Fibroblast of villous mesenchyme (primary cell): ENCODE measurements around the gene PEPD. TPM values are rescaled to one million over a fixed set of nuclear protein-coding genes. Genes with fewer than 3 reads are reported as not detected.

Experiments used
- DNase-seq: peaks from one replicate; pipeline ENCODE4 v3.0.0-alpha.2; 2010; ENCODE audit warnings: low read depth
- H3K4me3 ChIP-seq: 2 replicates; pipeline ENCODE4 v1.5.1; 2011; ENCODE audit warnings: low read depth, mild to moderate bottlenecking, low read length
- total RNA-seq: library from RNA; depleted of rRNA; stranded (reverse); fragments of >200 nt; gene quantifications from 2 replicates; pipeline ENCODE4 v1.2.3, GENCODE V29; 2012
- TF ChIP-seq, protein P1 (sequence below): IDR thresholded peaks from 2 replicates; pipeline ENCODE4 v1.5.1; 2012; ENCODE audit warnings: low read depth, mild to moderate bottlenecking, low read length; ENCODE audit not compliant: insufficient read depth

Gene PEPD
- total RNA-seq, 1 donor = 66.1 TPM

DNA sequence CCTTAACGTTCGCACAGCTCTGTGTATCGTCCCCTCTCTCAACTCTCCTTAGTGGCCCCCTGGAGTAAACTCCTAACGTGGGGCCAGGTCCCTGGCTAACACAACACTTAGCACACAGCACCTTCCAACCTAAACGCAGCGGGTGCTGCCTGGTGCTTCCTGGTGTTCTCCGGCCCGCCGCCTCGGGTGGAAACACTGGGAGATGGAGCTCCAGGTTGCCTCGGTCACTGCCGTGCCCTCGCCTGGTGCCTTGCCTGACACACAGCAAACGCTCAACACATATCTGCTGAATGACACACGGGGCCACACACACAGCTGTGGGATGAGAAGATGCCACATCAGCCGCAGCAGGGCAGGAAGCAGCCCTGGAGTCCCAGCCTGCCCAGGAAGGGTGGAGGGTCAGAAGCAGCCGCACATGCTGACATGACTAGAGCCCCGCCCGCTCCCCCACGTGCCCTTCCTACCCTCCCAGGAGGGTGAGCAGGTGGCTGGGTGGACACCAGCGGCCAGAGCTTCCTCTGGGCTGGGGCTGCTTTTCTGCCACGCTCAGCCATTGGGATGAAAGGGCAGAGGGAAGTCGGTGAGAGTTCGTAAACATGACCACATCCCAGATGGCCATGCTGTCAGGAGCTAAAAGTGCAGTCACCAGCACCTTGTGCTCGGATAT is 6.6 kb downstream of the PEPD start:
- no peak overlapping the region for H3K4me3 ChIP-seq
- DNase-seq = peak; percentile 7
- TF ChIP-seq, protein P1, sequence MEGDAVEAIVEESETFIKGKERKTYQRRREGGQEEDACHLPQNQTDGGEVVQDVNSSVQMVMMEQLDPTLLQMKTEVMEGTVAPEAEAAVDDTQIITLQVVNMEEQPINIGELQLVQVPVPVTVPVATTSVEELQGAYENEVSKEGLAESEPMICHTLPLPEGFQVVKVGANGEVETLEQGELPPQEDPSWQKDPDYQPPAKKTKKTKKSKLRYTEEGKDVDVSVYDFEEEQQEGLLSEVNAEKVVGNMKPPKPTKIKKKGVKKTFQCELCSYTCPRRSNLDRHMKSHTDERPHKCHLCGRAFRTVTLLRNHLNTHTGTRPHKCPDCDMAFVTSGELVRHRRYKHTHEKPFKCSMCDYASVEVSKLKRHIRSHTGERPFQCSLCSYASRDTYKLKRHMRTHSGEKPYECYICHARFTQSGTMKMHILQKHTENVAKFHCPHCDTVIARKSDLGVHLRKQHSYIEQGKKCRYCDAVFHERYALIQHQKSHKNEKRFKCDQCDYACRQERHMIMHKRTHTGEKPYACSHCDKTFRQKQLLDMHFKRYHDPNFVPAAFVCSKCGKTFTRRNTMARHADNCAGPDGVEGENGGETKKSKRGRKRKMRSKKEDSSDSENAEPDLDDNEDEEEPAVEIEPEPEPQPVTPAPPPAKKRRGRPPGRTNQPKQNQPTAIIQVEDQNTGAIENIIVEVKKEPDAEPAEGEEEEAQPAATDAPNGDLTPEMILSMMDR = no peak

DNA sequence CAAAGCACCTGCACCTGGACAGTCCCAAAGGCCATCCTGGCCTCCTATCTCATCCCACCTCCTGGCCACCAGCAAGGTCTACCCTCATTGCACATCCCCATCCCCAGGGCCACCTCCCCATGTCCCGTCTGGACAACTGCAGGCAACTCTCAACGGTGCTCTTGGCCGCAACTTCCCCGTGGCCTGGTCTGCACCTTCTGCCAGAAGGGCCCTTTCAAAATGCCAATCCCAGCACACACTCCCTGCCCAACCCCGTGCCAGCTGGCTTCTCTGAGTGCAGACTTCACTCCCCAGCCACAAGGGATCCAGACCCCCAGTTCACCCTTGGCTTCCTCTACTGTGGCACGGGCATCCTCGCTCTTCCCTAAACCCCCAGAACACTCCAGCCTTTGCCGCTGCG is 8.2 kb downstream of the PEPD start:
- no peak overlapping the region for H3K4me3 ChIP-seq
- no peak for DNase-seq
- TF ChIP-seq, protein P1 = no peak

DNA sequence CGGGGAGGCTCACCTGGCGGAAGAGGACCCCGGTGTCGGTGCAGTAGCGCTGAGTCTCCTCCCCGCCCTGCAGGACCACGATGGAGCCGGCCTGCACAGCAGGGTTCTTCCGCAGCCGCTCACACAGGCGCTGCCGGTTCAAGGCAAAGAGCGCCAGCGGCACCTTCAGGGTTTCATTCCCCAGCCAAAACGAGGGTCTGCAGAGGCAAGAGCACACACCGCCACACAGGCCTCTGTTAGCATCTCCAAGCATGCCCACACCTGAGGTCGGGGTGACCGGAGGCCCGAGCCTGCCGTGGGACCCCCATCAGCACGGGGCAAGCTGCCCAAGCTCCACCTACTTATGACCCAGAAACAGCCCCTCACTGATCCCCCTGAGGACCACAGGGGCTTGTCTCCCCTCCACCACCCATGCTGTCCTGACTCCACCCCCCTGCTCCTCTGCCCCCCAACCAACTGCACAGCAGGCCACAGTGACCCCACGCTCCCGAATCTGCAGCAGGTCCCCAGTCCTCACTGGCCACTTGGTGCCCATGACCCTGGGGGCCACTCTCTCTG is 8.9 kb downstream of the PEPD start:
- H3K4me3 ChIP-seq = no peak overlapping the region
- TF ChIP-seq, protein P1 = no peak
- no peak for DNase-seq

DNA sequence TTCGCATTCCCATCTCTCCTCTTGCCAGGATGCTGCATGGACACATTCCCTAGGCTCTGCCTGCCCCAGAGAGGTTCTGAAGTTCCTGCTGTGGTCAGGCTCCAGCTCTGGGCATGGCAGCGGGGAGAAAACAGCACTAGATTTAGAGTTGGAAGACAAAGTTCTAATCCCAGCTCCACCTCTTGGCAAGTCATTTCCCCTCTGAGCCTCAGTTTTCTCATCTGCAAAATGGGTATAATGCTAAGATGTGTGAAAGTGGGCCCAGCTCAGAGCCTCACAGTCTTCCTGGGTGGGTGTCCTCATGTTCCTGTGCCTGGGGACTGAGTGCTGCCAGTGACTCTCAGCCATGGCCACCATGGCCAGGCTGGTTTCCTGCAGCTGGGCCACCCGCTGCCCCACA is 9.6 kb downstream of the PEPD start:
- DNase-seq = no peak
- H3K4me3 ChIP-seq = no peak overlapping the region
- TF ChIP-seq, protein P1 = no peak

DNA sequence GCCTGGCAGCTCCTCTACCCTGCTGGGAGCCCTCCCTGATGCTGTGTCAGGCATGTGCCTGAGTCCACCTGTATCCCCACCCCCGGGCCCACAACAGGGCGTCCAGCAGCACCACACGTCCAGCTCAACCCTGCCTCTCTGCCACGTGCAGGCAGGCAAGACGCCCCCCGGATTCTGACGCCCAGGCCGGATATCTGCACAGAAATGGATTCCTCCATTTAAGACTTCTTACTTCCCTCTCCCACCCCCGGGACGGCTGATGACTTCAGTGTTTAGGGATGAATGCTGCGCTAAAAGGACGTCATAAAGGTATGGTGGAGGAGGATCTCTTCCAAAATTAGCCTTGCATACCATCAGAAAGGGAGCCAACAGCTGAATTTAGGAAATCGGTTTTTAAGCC is 10.2 kb downstream of the PEPD start:
- H3K4me3 ChIP-seq = no peak overlapping the region
- DNase-seq = no peak
- TF ChIP-seq, protein P1 = no peak

DNA sequence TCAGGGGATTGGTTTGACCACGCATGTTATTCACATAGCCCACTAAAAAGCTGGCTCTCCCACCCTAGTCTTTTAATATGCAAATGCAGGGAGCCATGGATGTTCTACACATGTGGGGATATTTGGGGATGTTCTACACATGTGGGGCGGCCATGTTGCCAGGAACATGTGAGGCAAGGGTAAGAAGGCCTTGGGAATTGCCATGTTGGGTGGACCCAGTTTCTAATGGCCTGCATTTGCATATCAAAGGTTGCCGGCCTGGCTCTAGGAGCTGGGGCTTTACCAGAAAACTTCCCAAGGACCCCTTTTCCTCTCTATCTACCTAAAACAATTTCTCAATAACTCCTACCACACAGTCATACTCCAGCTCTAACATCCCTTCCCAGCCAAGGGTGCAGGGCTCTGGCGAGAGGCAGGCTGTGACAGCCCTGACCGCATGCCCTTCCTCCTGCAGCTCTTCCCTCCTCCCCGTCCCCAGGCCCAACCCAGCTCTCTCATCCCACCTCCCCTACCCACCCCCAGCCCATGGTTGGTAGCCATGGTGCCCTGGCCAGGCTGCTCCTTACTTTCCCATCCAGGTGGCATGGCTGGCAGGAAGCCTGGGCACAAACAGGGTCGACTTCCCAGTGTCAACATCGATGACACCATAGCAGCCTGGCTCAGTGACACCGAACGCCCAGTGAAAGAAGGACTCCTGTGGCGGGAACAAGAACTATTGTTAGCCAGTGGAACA is 11.0 kb downstream of the PEPD start:
- DNase-seq = no peak
- H3K4me3 ChIP-seq = no peak overlapping the region
- TF ChIP-seq, protein P1 = no peak
